ENCODE data around the gene STK24. TPM values are rescaled to one million over a fixed set of nuclear protein-coding genes. Genes with fewer than 3 reads are reported as not detected.

STK24 gene
- total and polyA plus RNA-seq, 4 donors: 42.7 to 56.1 (median 52.2) TPM

GRCh38 chr13:98546402-98546801 lies 30.5 kb downstream of the STK24 start:
- Histone ChIP-seq H3K4me3 (ENCODE audit: low read depth, low read length) (no peak overlapping the region), H3K4me1 (ENCODE audit: control insufficient read depth, insufficient read depth, low read length) (peaks cover 22% of the 10 kb centered on the region), H3K27ac (ENCODE audit: low read depth, low read length) (no peak overlapping the region), H3K9me3 (ENCODE audit: control insufficient read depth, insufficient read depth, low read length) (no peaks in the 10 kb centered on the region), H3K36me3 (ENCODE audit: control insufficient read depth, insufficient read depth, low read length) (peaks cover 5% of the 10 kb centered on the region), H3K27me3 (ENCODE audit: control insufficient read depth, insufficient read depth, low read length) (no peaks in the 10 kb centered on the region)
- WGBS (ENCODE audit: insufficient coverage): 94% methylated on average over 5 of the region's 5 CpGs
- no peak for DNase-seq (ENCODE audit: low read depth in 4 of 6, low spot score in 6 of 6)

- H3K9me3 ChIP-seq (ENCODE audit: control insufficient read depth, insufficient read depth, low read length): no peaks in the 10 kb centered on the region
- peaks cover 26% of the 10 kb centered on the region for H3K4me1 ChIP-seq (ENCODE audit: control insufficient read depth, insufficient read depth, low read length)
- H3K27ac ChIP-seq (ENCODE audit: low read depth, low read length): peak overlapping the region; percentile 40
- 62% methylated on average over 8 of the region's 16 CpGs for WGBS (ENCODE audit: insufficient coverage)
- no peaks in the 10 kb centered on the region for H3K27me3 ChIP-seq (ENCODE audit: control insufficient read depth, insufficient read depth, low read length)
- H3K36me3 ChIP-seq (ENCODE audit: control insufficient read depth, insufficient read depth, low read length): peaks cover 3% of the 10 kb centered on the region
- no peak overlapping the region for H3K4me3 ChIP-seq (ENCODE audit: low read depth, low read length)
- DNase-seq (ENCODE audit: low read depth in 4 of 6, low spot score in 6 of 6): no peak
Measured at GRCh38 chr13:98544104-98544710, 32.7 kb downstream of the STK24 start.

GRCh38 chr13:98543378-98544103 lies 33.4 kb downstream of the STK24 start:
- WGBS (ENCODE audit: insufficient coverage): 29% methylated on average over 19 of the region's 25 CpGs
- Histone ChIP-seq H3K27ac (ENCODE audit: low read depth, low read length) (peak overlapping the region; percentile 61), H3K27me3 (ENCODE audit: control insufficient read depth, insufficient read depth, low read length) (no peaks in the 10 kb centered on the region), H3K9me3 (ENCODE audit: control insufficient read depth, insufficient read depth, low read length) (no peaks in the 10 kb centered on the region), H3K4me1 (ENCODE audit: control insufficient read depth, insufficient read depth, low read length) (peaks cover 31% of the 10 kb centered on the region), H3K4me3 (ENCODE audit: low read depth, low read length) (no peak overlapping the region), H3K36me3 (ENCODE audit: control insufficient read depth, insufficient read depth, low read length) (peaks cover 3% of the 10 kb centered on the region)
- DNase-seq (ENCODE audit: low read depth in 4 of 6, low spot score in 6 of 6): peak in 1 of 6 donors; percentile 42

- H3K4me3 ChIP-seq (ENCODE audit: low read depth, low read length): no peak overlapping the region
- peak in 2 of 6 donors; percentile 40 to 61 for DNase-seq (ENCODE audit: low read depth in 4 of 6, low spot score in 6 of 6)
- WGBS (ENCODE audit: insufficient coverage): 40% methylated on average over 10 of the region's 23 CpGs
- H3K4me1 ChIP-seq (ENCODE audit: control insufficient read depth, insufficient read depth, low read length): peaks cover 33% of the 10 kb centered on the region
- H3K9me3 ChIP-seq (ENCODE audit: control insufficient read depth, insufficient read depth, low read length): no peaks in the 10 kb centered on the region
- H3K27ac ChIP-seq (ENCODE audit: low read depth, low read length): peak overlapping the region; percentile 61
- no peaks in the 10 kb centered on the region for H3K27me3 ChIP-seq (ENCODE audit: control insufficient read depth, insufficient read depth, low read length)
- H3K36me3 ChIP-seq (ENCODE audit: control insufficient read depth, insufficient read depth, low read length): peaks cover 3% of the 10 kb centered on the region
Measured at GRCh38 chr13:98542568-98543377, 34.1 kb downstream of the STK24 start.

DNA sequence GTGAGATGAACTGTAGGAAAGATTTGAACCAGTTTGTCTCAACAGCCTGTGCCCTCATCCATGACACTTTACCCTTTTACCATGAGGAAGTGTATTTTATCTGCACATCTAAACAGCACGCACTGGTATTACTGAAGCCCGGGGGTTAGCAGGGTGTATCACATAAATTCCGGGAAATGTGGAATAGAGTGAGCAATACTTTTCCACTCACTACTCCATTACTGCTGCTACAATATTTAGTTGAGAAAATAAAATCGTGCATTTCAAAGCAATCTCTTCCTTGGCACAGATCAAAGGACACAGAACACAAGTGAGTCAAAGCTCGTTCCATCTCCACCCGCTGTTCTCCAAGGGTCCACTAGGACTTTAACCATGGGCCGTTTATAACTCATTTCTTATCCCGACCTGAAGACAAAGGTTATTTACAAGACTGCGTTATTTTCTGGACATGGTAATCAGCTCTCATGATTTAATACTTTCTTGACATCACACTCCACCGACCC lies 35.2 kb downstream of the STK24 start:
- Histone ChIP-seq H3K9me3 (ENCODE audit: control insufficient read depth, insufficient read depth, low read length) (no peaks in the 10 kb centered on the region), H3K27ac (ENCODE audit: low read depth, low read length) (peak overlapping the region; percentile 16), H3K36me3 (ENCODE audit: control insufficient read depth, insufficient read depth, low read length) (peaks cover 11% of the 10 kb centered on the region), H3K4me1 (ENCODE audit: control insufficient read depth, insufficient read depth, low read length) (peaks cover 44% of the 10 kb centered on the region), H3K27me3 (ENCODE audit: control insufficient read depth, insufficient read depth, low read length) (no peaks in the 10 kb centered on the region), H3K4me3 (ENCODE audit: low read depth, low read length) (no peak overlapping the region)
- DNase-seq (ENCODE audit: low read depth in 4 of 6, low spot score in 6 of 6): no peak
- 58% methylated on average over 4 of the region's 10 CpGs for WGBS (ENCODE audit: insufficient coverage)

- WGBS (ENCODE audit: insufficient coverage): 22% methylated on average over 4 of the region's 5 CpGs
- no peak overlapping the region for H3K4me3 ChIP-seq (ENCODE audit: low read depth, low read length)
- no peak for DNase-seq (ENCODE audit: low read depth in 4 of 6, low spot score in 6 of 6)
- H3K27ac ChIP-seq (ENCODE audit: low read depth, low read length): peak overlapping the region; percentile 47
- peaks cover 47% of the 10 kb centered on the region for H3K4me1 ChIP-seq (ENCODE audit: control insufficient read depth, insufficient read depth, low read length)
- H3K9me3 ChIP-seq (ENCODE audit: control insufficient read depth, insufficient read depth, low read length): no peaks in the 10 kb centered on the region
- H3K36me3 ChIP-seq (ENCODE audit: control insufficient read depth, insufficient read depth, low read length): peaks cover 14% of the 10 kb centered on the region
- no peaks in the 10 kb centered on the region for H3K27me3 ChIP-seq (ENCODE audit: control insufficient read depth, insufficient read depth, low read length)
Measured at GRCh38 chr13:98541191-98541590, 35.7 kb downstream of the STK24 start.

- Histone ChIP-seq H3K27ac (ENCODE audit: low read depth, low read length) (peak overlapping the region; percentile 47), H3K4me1 (ENCODE audit: control insufficient read depth, insufficient read depth, low read length) (peaks cover 50% of the 10 kb centered on the region), H3K4me3 (ENCODE audit: low read depth, low read length) (no peak overlapping the region), H3K9me3 (ENCODE audit: control insufficient read depth, insufficient read depth, low read length) (no peaks in the 10 kb centered on the region), H3K36me3 (ENCODE audit: control insufficient read depth, insufficient read depth, low read length) (peaks cover 14% of the 10 kb centered on the region), H3K27me3 (ENCODE audit: control insufficient read depth, insufficient read depth, low read length) (no peaks in the 10 kb centered on the region)
- no peak for DNase-seq (ENCODE audit: low read depth in 4 of 6, low spot score in 6 of 6)
- no CpG with 5 or more reads among the region's 1 CpG for WGBS (ENCODE audit: insufficient coverage)
Measured at GRCh38 chr13:98540476-98540875, 36.4 kb downstream of the STK24 start.

GRCh38 chr13:98539666-98540065 lies 37.2 kb downstream of the STK24 start:
- Histone ChIP-seq H3K27ac (ENCODE audit: low read depth, low read length) (no peak overlapping the region), H3K4me3 (ENCODE audit: low read depth, low read length) (no peak overlapping the region), H3K36me3 (ENCODE audit: control insufficient read depth, insufficient read depth, low read length) (peaks cover 14% of the 10 kb centered on the region), H3K4me1 (ENCODE audit: control insufficient read depth, insufficient read depth, low read length) (peaks cover 56% of the 10 kb centered on the region), H3K9me3 (ENCODE audit: control insufficient read depth, insufficient read depth, low read length) (no peaks in the 10 kb centered on the region), H3K27me3 (ENCODE audit: control insufficient read depth, insufficient read depth, low read length) (no peaks in the 10 kb centered on the region)
- 46% methylated on average over 4 of the region's 7 CpGs for WGBS (ENCODE audit: insufficient coverage)
- DNase-seq (ENCODE audit: low read depth in 4 of 6, low spot score in 6 of 6): peak in 1 of 6 donors; percentile 47

DNA sequence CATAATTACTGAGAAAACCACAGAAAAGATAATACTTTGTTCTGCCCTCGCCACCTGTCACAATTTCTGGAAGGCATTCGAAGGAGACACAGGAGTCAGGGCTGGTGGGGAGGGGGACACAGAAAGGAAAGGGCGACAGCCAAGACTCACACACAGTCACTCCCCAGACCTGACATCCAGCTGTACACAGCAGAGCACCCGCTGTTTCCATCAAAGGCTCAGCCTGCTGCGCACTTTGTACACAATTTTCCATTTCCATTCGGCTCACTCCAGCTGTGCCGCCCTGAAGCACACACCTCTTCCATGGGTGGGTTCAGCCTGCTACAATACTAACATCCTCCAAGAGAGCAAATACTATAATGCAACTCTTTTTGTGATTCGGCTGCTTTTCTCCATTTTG lies 38.0 kb downstream of the STK24 start:
- H3K4me3 ChIP-seq (ENCODE audit: low read depth, low read length): no peak overlapping the region
- no peaks in the 10 kb centered on the region for H3K27me3 ChIP-seq (ENCODE audit: control insufficient read depth, insufficient read depth, low read length)
- H3K36me3 ChIP-seq (ENCODE audit: control insufficient read depth, insufficient read depth, low read length): peaks cover 11% of the 10 kb centered on the region
- H3K4me1 ChIP-seq (ENCODE audit: control insufficient read depth, insufficient read depth, low read length): peaks cover 54% of the 10 kb centered on the region
- DNase-seq (ENCODE audit: low read depth in 4 of 6, low spot score in 6 of 6): peak in 1 of 6 donors; percentile 49
- H3K27ac ChIP-seq (ENCODE audit: low read depth, low read length): no peak overlapping the region
- WGBS (ENCODE audit: insufficient coverage): 95% methylated on average over 4 of the region's 8 CpGs
- no peaks in the 10 kb centered on the region for H3K9me3 ChIP-seq (ENCODE audit: control insufficient read depth, insufficient read depth, low read length)

Measured in spinal cord (tissue), 10 donors.